DND-41 (cell line): ENCODE results near the gene CSRNP3.
"Not testable (repeated sequence)": the region's sequence is repeated elsewhere in the genome, so short reads cannot be mapped to it uniquely, and the experiment has no call there.

Source experiments
- EZH2 ChIP-seq: IDR thresholded peaks from 3 replicates; pipeline ENCODE4 v1.6.1; 2012; ENCODE audit warnings: borderline replicate concordance, low read depth, mild to moderate bottlenecking, moderate library complexity, low read length, inconsistent platforms; ENCODE audit not compliant: severe bottlenecking
- TF ChIP-seq, protein P1 (sequence below): IDR thresholded peaks from 2 replicates; pipeline ENCODE4 v1.5.1; 2012; ENCODE audit warnings: borderline replicate concordance, low read length, moderate library complexity, mild to moderate bottlenecking; ENCODE audit not compliant: poor library complexity, severe bottlenecking; ENCODE audit errors: extremely low read depth

DNA sequence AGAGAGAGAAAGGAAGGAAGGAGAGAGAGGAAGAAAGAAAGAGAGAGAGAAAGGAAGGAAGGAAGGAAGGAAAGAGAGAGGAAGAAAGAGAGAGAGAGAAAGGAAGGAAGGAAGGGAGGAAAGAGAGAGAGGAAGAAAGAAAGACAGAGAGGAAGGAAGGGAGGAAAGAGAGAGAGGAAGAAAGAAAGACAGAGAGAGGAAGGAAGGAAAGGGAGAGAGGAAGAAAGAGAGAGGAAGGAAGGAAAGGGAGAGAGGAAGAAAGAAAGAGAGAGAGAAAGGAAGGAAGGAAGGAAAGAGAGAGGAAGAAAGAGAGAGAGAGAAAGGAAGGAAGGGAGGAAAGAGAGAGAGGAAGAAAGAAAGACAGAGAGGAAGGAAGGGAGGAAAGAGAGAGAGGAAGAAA is 196.6 kb downstream of the CSRNP3 start:
- TF ChIP-seq, protein P1, sequence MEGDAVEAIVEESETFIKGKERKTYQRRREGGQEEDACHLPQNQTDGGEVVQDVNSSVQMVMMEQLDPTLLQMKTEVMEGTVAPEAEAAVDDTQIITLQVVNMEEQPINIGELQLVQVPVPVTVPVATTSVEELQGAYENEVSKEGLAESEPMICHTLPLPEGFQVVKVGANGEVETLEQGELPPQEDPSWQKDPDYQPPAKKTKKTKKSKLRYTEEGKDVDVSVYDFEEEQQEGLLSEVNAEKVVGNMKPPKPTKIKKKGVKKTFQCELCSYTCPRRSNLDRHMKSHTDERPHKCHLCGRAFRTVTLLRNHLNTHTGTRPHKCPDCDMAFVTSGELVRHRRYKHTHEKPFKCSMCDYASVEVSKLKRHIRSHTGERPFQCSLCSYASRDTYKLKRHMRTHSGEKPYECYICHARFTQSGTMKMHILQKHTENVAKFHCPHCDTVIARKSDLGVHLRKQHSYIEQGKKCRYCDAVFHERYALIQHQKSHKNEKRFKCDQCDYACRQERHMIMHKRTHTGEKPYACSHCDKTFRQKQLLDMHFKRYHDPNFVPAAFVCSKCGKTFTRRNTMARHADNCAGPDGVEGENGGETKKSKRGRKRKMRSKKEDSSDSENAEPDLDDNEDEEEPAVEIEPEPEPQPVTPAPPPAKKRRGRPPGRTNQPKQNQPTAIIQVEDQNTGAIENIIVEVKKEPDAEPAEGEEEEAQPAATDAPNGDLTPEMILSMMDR = not testable (repeated sequence)
- not testable (repeated sequence) for TF ChIP-seq EZH2
